Transverse colon (tissue), 4 donors: ENCODE data around the gene MRPS17. TPM values are rescaled to one million over a fixed set of nuclear protein-coding genes. Genes with fewer than 3 reads are reported as not detected.

ENCODE experiments used
- DNase-seq: peaks from one replicate; pipeline ENCODE4 v3.0.0-alpha.2; 2019
- H3K27ac ChIP-seq, 4 donors: fragments of 200-600 bp; sonication (generic); 2 replicates each; pipeline ENCODE4 v1.5.1; 2016 to 2018; ENCODE audit warnings: inconsistent platforms in 4 of 4
- H3K27me3 ChIP-seq: fragments of 200-600 bp; sonication (generic); 2 replicates; pipeline ENCODE4 v1.5.1; 2017; ENCODE audit warnings: inconsistent platforms
- H3K36me3 ChIP-seq, 4 donors: fragments of 200-600 bp; sonication (generic); 2 replicates each; pipeline ENCODE4 v1.5.1; 2017 to 2019; ENCODE audit warnings: inconsistent platforms in 4 of 4
- H3K4me1 ChIP-seq, 4 donors: fragments of 200-600 bp; sonication (generic); 2 replicates each; pipeline ENCODE4 v1.5.1; 2017 to 2020; ENCODE audit warnings: inconsistent platforms in 4 of 4
- H3K4me3 ChIP-seq, 4 donors: fragments of 200-600 bp; sonication (generic); 1 replicate in 1 of 4; 2 replicates in 3 of 4; pipeline versions ENCODE4 v1.5.1 to v1.6.1; 2017 to 2019; ENCODE audit warnings: inconsistent platforms in 4 of 4
- H3K9me3 ChIP-seq, 2 donors: fragments of 200-600 bp; sonication (generic); 2 replicates each; pipeline ENCODE4 v1.5.1; 2017 to 2019; ENCODE audit warnings: inconsistent platforms in 2 of 2
- EP300 ChIP-seq: sonication (generic); formaldehyde crosslinking; IDR thresholded peaks from one replicate; pipeline ENCODE4 v1.6.1; 2017; ENCODE audit warnings: antibody characterized with exemption, low read depth
- POLR2A ChIP-seq: fragments of 450-650 bp; IDR thresholded peaks from one replicate; pipeline ENCODE4 v1.6.1; 2016; ENCODE audit warnings: antibody characterized with exemption, mild to moderate bottlenecking, moderate library complexity
- POLR2AphosphoS5 ChIP-seq, 3 donors: sonication (generic); formaldehyde crosslinking; IDR thresholded peaks; one replicate each; pipeline ENCODE4 v1.6.1; 2016; ENCODE audit warnings: antibody characterized with exemption in 3 of 3
- WGBS, 2 donors: methylation state at CpG; one replicate each; pipeline ENCODE4 v1.1.5; 2018; ENCODE audit warnings: low coverage in 1 of 2; 5-methylcytosine and 5-hydroxymethylcytosine counted together
- in situ Hi-C, 4 donors: fragments of 200-750 bp; cut with MboI; loops; one replicate each; pipeline versions ENCODE4 v1.15.0 to v1.15.1; 2017; ENCODE audit warnings: low sequenced_read_pairs in 3 of 4, low pct_ligation_motif_present in 1 of 4, low pct_unique_long_range_greater_than_20kb in 1 of 4
- intact Hi-C: fragments of 100-400 bp; cut with DNase I; formaldehyde crosslinking; loops from one replicate; pipeline ENCODE4 v1.15.1; 2023; ENCODE audit warnings: low total_unique reads
- total RNA-seq, 4 donors: library from RNA; depleted of rRNA; stranded (reverse); fragments of >200 nt; gene quantifications; one replicate each; pipeline ENCODE4 v1.1.0, GENCODE V29; 2016
- TF ChIP-seq, protein P1 (sequence below), 5 experiments: fragments of 200-600 bp in 3 of 5; fragments of 450-650 bp in 2 of 5; sonication (generic) in 3 of 5; IDR thresholded peaks; 1 replicate in 2 of 5; 2 replicates in 3 of 5; pipeline ENCODE4 v1.5.1; 2016 to 2017; ENCODE audit warnings: antibody characterized with exemption in 5 of 5, inconsistent platforms in 3 of 5, mild to moderate bottlenecking in 2 of 5, moderate library complexity in 1 of 5

Gene MRPS17
- total RNA-seq, 4 donors from 2014 or later, result 1.1 to 11.5 (median 4.5) TPM

DNA sequence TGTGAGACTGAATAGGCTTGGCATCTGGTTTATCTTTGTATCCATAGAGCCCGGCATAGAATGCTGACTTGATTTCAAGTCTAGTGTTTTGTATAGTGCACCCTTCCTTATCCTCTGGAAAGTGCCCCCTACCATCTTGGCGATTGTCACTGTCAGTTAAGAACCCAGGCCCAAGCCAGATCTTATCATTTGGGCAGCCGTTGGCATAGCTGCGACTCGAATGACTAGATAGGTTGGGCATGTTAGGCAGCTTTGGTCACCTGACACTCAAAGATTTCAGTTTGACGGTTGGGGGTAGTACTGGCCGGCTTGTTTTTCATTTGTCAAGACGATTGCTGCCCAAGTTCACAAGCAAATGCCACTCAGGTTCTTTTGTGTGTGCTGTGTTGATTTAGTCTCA lies 19.3 kb downstream of the MRPS17 start:
- H3K4me1 ChIP-seq, result peaks cover 0 to 40% (median 9%) of the 10 kb centered on the region in 4 donors
- 87 to 100% methylated on average over 2 to 8 of the region's 8 CpGs for WGBS, 2 donors

DNA sequence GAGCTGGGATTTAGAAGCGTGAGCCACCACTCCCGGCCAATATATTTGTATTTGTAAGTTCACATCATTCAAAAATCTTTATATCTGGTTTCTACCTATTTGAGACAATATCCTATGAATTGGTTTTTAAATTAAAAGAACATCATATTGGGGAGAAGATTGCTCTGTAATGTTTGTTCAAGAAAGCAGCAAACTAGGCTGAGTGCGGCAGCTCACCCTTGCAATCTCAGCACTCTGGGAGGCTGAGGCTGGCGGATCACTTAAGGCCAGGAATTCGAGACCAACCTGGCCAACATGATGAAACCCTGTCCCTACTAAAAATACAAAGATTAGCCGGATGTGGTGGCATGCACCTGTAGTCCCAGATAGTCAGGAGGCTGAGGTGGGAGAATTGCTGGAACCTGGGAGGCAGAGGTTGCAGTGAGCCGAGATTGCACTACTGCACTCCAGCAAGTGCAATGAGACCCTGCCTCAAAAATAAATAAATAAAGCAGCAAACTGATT lies 22.1 kb downstream of the MRPS17 start:
- in situ Hi-C loops, result loop anchor here (25.0 kb wide), 1 partner anchor 336 kb away; no protein-coding TSS in a partner anchor

More for the DNA sequence above, 19.3 kb downstream of the MRPS17 start:
- in situ Hi-C loops, result loop anchor here (25.0 kb wide), 1 partner anchor 334 kb away; no protein-coding TSS in a partner anchor
- TF ChIP-seq POLR2AphosphoS5 (IDR thresholded peaks at IDR 0.05) (no peak), EP300 (no peak), POLR2A (no peak)
- TF ChIP-seq, protein P1, sequence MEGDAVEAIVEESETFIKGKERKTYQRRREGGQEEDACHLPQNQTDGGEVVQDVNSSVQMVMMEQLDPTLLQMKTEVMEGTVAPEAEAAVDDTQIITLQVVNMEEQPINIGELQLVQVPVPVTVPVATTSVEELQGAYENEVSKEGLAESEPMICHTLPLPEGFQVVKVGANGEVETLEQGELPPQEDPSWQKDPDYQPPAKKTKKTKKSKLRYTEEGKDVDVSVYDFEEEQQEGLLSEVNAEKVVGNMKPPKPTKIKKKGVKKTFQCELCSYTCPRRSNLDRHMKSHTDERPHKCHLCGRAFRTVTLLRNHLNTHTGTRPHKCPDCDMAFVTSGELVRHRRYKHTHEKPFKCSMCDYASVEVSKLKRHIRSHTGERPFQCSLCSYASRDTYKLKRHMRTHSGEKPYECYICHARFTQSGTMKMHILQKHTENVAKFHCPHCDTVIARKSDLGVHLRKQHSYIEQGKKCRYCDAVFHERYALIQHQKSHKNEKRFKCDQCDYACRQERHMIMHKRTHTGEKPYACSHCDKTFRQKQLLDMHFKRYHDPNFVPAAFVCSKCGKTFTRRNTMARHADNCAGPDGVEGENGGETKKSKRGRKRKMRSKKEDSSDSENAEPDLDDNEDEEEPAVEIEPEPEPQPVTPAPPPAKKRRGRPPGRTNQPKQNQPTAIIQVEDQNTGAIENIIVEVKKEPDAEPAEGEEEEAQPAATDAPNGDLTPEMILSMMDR (IDR thresholded peaks at IDR 0.05), result no peak
- intact Hi-C loops, result no loop called here
- H3K27me3 ChIP-seq, result no peaks in the 10 kb centered on the region
- DNase-seq, result no peak
- H3K4me3 ChIP-seq, result no peak overlapping the region
- H3K36me3 ChIP-seq, result no peaks in the 10 kb centered on the region
- no peaks in the 10 kb centered on the region for H3K9me3 ChIP-seq
- no peak overlapping the region for H3K27ac ChIP-seq

DNA sequence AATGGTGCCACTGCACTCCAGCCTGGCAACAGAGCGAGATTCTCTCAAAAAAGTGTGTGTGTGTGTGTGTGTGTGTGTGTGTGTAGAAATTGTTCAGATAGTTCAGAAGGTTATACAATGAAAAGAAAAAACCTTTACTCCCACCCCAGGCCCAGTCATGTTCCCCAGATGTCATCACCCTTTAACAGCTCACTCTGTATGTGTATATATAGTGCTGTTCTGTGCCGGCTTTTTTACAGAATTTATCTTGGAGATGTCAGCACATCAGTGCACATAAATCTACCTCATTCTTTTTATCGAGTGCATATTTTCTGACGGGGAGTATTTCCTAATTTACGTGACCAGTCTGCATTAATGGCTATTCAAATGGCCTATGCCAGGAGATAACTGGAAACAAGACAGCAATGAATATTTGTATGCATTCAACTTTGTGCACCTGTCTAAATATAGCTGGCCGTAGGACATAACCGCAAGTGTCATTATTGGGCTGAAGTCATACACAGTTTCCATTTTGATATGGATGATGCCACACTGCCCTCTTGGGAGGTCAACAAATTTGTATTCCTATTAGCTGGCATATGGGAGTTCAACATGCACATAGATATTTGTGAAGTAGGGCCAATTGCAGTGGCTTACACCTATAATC lies 24.4 kb downstream of the MRPS17 start:
- no peak for DNase-seq
- Histone ChIP-seq H3K4me1 (peaks cover 0 to 20% (median 6%) of the 10 kb centered on the region in 4 donors), H3K27me3 (no peaks in the 10 kb centered on the region), H3K36me3 (peaks cover 0 to 33% (median 14%) of the 10 kb centered on the region in 4 donors), H3K9me3 (no peaks in the 10 kb centered on the region), H3K27ac (no peak overlapping the region), H3K4me3 (no peak overlapping the region)
- in situ Hi-C loops (no loop called here), intact Hi-C loops (no loop called here)
- TF ChIP-seq POLR2A (no peak), EP300 (no peak), POLR2AphosphoS5 (IDR thresholded peaks at IDR 0.05) (no peak)
- TF ChIP-seq, protein P1 (IDR thresholded peaks at IDR 0.05), result no peak
- 76 to 78% methylated on average over 3 to 7 of the region's 7 CpGs for WGBS, 2 donors

More for the DNA sequence above, 22.1 kb downstream of the MRPS17 start:
- WGBS, 2 donors, result 97 to 100% methylated on average over 4 to 7 of the region's 7 CpGs
- intact Hi-C loops, result no loop called here
- H3K27me3 ChIP-seq, result no peaks in the 10 kb centered on the region
- TF ChIP-seq, protein P1 (IDR thresholded peaks at IDR 0.05), result no peak
- TF ChIP-seq POLR2A (no peak), EP300 (no peak), POLR2AphosphoS5 (IDR thresholded peaks at IDR 0.05) (no peak)
- no peak overlapping the region for H3K4me3 ChIP-seq
- H3K36me3 ChIP-seq, result peaks cover 0 to 12% (median 4%) of the 10 kb centered on the region in 4 donors
- H3K9me3 ChIP-seq, result no peaks in the 10 kb centered on the region
- peaks cover 0 to 32% (median 7%) of the 10 kb centered on the region in 4 donors for H3K4me1 ChIP-seq
- H3K27ac ChIP-seq, result no peak overlapping the region
- DNase-seq, result no peak

DNA sequence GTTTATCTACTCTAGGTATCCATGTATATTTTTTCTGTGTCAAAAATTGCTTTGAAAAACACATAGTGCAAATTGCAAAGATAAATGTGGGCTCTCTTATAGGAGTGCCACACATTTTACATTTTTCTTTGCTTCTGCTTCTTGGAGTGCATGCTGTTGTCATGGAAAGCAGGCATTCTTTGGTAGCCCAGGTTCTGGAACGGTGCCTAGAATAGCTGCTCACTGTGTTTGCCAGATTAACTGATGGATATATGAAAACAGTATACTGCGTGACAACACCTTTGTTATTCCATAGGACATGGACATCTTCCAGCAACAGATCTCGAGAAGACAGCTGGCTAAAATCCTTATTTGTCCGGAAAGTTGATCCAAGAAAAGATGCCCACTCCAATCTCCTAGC lies 26.2 kb downstream of the MRPS17 start:
- H3K4me1 ChIP-seq, result peaks cover 0 to 7% (median under 1%) of the 10 kb centered on the region in 4 donors
- TF ChIP-seq, protein P1 (IDR thresholded peaks at IDR 0.05), result no peak
- TF ChIP-seq POLR2AphosphoS5 (IDR thresholded peaks at IDR 0.05) (no peak), EP300 (no peak), POLR2A (no peak)
- WGBS, 2 donors, result 53 to 78% methylated on average over 2 to 4 of the region's 4 CpGs
- H3K27me3 ChIP-seq, result no peaks in the 10 kb centered on the region
- H3K9me3 ChIP-seq, result no peaks in the 10 kb centered on the region
- H3K36me3 ChIP-seq, result peaks cover 0 to 49% (median 22%) of the 10 kb centered on the region in 4 donors
- intact Hi-C loops (no loop called here), in situ Hi-C loops (no loop called here)
- DNase-seq, result no peak
- no peak overlapping the region for H3K27ac ChIP-seq
- H3K4me3 ChIP-seq, result no peak overlapping the region
